Liver (tissue), 9 donors: ENCODE measurements around the gene TFAP2A. TPM values are rescaled to one million over a fixed set of nuclear protein-coding genes. Genes with fewer than 3 reads are reported as not detected.

Experiments
- DNase-seq: peaks from one replicate; pipeline ENCODE4 v3.0.0-alpha.2; 2017; ENCODE audit warnings: low spot score
- H3K27ac ChIP-seq, 2 donors: one replicate each; pipeline ENCODE4 v1.7.0; 2013; ENCODE audit warnings: inconsistent platforms in 2 of 2, low read length in 2 of 2, control low read depth in 1 of 2, low read depth in 1 of 2, mild to moderate bottlenecking in 1 of 2
- H3K27me3 ChIP-seq, 4 donors: one replicate each; pipeline versions ENCODE4 v1.6.1 to v1.7.0; 2013; ENCODE audit warnings: low read length in 3 of 4, inconsistent platforms in 1 of 4, mild to moderate bottlenecking in 1 of 4, moderate library complexity in 1 of 4; ENCODE audit not compliant: control insufficient read depth in 4 of 4, insufficient read depth in 4 of 4
- H3K36me3 ChIP-seq, 4 donors: one replicate each; pipeline versions ENCODE4 v1.6.1 to v1.7.0; 2013; ENCODE audit warnings: low read length in 3 of 4, mild to moderate bottlenecking in 3 of 4, low read depth in 1 of 4, moderate library complexity in 1 of 4; ENCODE audit not compliant: control insufficient read depth in 4 of 4, insufficient read depth in 3 of 4
- H3K4me1 ChIP-seq, 4 donors: one replicate each; pipeline versions ENCODE4 v1.6.1 to v1.7.0; 2013; ENCODE audit warnings: low read length in 3 of 4, mild to moderate bottlenecking in 3 of 4, moderate library complexity in 1 of 4; ENCODE audit not compliant: control insufficient read depth in 4 of 4, insufficient read depth in 4 of 4
- H3K4me3 ChIP-seq, 3 donors: one replicate each; pipeline versions ENCODE4 v1.6.1 to v1.7.0; 2013; ENCODE audit warnings: low read length in 3 of 3, control low read depth in 1 of 3, low read depth in 1 of 3, mild to moderate bottlenecking in 1 of 3
- H3K9ac ChIP-seq, 2 donors: one replicate each; pipeline ENCODE4 v1.7.0; 2013; ENCODE audit warnings: low read length in 2 of 2, mild to moderate bottlenecking in 2 of 2, moderate library complexity in 2 of 2, control low read depth in 1 of 2, low read depth in 1 of 2
- H3K9me3 ChIP-seq, 4 donors: one replicate each; pipeline versions ENCODE4 v1.6.1 to v1.7.0; 2013; ENCODE audit warnings: low read length in 3 of 4; ENCODE audit not compliant: control insufficient read depth in 4 of 4
- EGR1 ChIP-seq, 2 donors: IDR thresholded peaks; 2 replicates each; pipeline ENCODE4 v1.6.1; 2016 to 2018; ENCODE audit warnings: antibody characterized with exemption in 2 of 2, low read depth in 2 of 2
- FOXA1 ChIP-seq: IDR thresholded peaks from 2 replicates; pipeline ENCODE4 v1.6.1; 2016; ENCODE audit warnings: antibody characterized with exemption
- FOXA2 ChIP-seq: IDR thresholded peaks from 2 replicates; pipeline ENCODE4 v1.6.1; 2016; ENCODE audit warnings: antibody characterized with exemption
- GABPA ChIP-seq, 2 donors: IDR thresholded peaks in 1 of 2; conservative IDR thresholded peaks in 1 of 2; 2 replicates each; pipeline ENCODE4 v1.6.1; 2016; ENCODE audit warnings: antibody characterized with exemption in 2 of 2, mild to moderate bottlenecking in 1 of 2, moderate library complexity in 1 of 2
- HNF4A ChIP-seq, 2 donors: conservative IDR thresholded peaks; 2 replicates each; pipeline ENCODE4 v1.6.1; 2016; ENCODE audit warnings: antibody characterized with exemption in 2 of 2, mild to moderate bottlenecking in 2 of 2
- HNF4G ChIP-seq: IDR thresholded peaks from 2 replicates; pipeline ENCODE4 v1.6.1; 2016; ENCODE audit warnings: antibody characterized with exemption
- JUND ChIP-seq, 2 donors: IDR thresholded peaks; 2 replicates each; pipeline ENCODE4 v1.6.1; 2016; ENCODE audit warnings: antibody characterized with exemption in 2 of 2
- NR2F2 ChIP-seq: IDR thresholded peaks from 2 replicates; pipeline ENCODE4 v1.6.1; 2016; ENCODE audit warnings: antibody characterized with exemption
- RAD21 ChIP-seq, 2 donors: IDR thresholded peaks; 2 replicates each; pipeline ENCODE4 v1.6.1; 2016; ENCODE audit warnings: antibody characterized with exemption in 2 of 2, mild to moderate bottlenecking in 2 of 2
- RXRA ChIP-seq, 2 donors: IDR thresholded peaks; 2 replicates each; pipeline ENCODE4 v1.6.1; 2017 to 2018; ENCODE audit warnings: antibody characterized with exemption in 2 of 2, mild to moderate bottlenecking in 1 of 2
- SP1 ChIP-seq: IDR thresholded peaks from 2 replicates; pipeline ENCODE4 v1.6.1; 2018; ENCODE audit warnings: antibody characterized with exemption, mild to moderate bottlenecking
- TAF1 ChIP-seq: conservative IDR thresholded peaks from 2 replicates; pipeline ENCODE4 v1.6.1; 2016; ENCODE audit warnings: antibody characterized with exemption, mild to moderate bottlenecking
- YY1 ChIP-seq: IDR thresholded peaks from 2 replicates; pipeline ENCODE4 v1.6.1; 2016; ENCODE audit warnings: antibody characterized with exemption, mild to moderate bottlenecking
- WGBS: extraction: QIAGEN DNeasy Blood & Tissue Kit; methylation state at CpG from one replicate; pipeline ENCODE4 v1.1.7; 2013; 5-methylcytosine and 5-hydroxymethylcytosine counted together
- polyA plus RNA-seq, 2 donors: library from polyadenylated mRNA; stranded (reverse) in 1 of 2; unstranded in 1 of 2; fragments of 200-250 nt in 1 of 2; fragments of >200 nt in 1 of 2; fragmentation: Nextera tagmentation in 1 of 2; extraction: Ambion mirVana in 1 of 2; gene quantifications; one replicate each; pipeline versions ENCODE4 v1.2.1 to v1.2.3, GENCODE V29; 2013 to 2015
- total RNA-seq, 2 donors: library from RNA; depleted of rRNA; stranded (reverse); fragments of >200 nt; gene quantifications; one replicate each; pipeline ENCODE4 v1.2.3, GENCODE V29; 2014
- TF ChIP-seq, protein P1 (sequence below): IDR thresholded peaks from 2 replicates; pipeline ENCODE4 v1.6.1; 2016; ENCODE audit warnings: antibody characterized with exemption
- TF ChIP-seq, protein P2 (sequence below): IDR thresholded peaks from 2 replicates; pipeline ENCODE4 v1.6.1; 2016; ENCODE audit warnings: antibody characterized with exemption, mild to moderate bottlenecking
- TF ChIP-seq, protein P3 (sequence below): IDR thresholded peaks from 2 replicates; pipeline ENCODE4 v1.6.1; 2016; ENCODE audit warnings: antibody characterized with exemption
- TF ChIP-seq, protein P4 (sequence below): fragments of 150-350 bp; IDR thresholded peaks from 2 replicates; pipeline ENCODE4 v1.5.1; 2017; ENCODE audit warnings: improper control_type of control experiment, low read depth, low read length; ENCODE audit not compliant: missing input control
- TF ChIP-seq, protein P5 (sequence below): IDR thresholded peaks from 2 replicates; pipeline ENCODE4 v1.6.1; 2016; ENCODE audit warnings: antibody characterized with exemption
- donor health status: healthy.
- donor health status: healthy.
- donor health status: healthy.
- donor health status: healthy.
- donor health status: healthy.

The TFAP2A gene
- total and polyA plus RNA-seq, 4 donors = 0.03 to 0.08 TPM; not detected in 2

DNA sequence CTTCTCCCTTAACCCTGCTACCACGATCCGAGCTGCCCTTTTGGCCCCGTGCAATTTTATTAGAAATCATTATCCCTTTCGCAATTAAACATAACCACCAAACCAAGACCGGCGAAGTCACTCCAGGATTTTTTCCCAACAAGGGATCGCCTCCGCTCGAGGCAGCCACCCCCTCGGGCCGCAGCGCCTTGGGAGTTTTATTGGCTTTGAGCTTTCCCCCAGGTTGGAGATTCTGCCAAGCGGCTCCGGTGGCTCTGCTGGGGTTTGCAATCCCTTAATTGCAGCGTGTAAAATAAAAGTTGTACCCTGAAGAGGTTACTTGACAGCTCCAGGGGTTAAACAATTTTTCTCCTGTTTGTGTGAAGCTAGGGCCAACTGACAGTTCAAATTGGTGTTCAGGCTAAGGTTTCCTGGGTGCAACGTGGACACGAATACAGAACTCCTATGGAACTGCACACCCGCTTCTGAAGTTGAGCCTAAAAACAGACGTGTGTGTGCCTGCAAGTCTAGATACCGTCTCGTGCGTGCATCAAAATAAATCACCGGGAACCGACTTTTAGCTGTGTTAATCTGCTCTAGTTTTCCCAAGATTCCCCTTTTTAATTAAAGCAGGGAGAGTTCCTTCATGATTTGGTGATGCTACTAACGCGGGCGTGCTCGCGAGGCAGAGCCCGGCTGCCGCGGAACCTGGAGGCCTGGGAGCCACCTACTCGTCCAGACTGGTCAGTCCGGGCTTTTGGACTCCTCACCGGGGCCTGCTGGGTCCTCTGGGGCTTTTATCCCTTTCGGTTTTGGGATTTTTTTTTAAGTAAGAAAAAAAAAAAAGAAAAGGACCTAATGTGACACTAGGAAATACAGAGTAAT is 975 bp upstream of the TFAP2A start:
- Histone ChIP-seq H3K9me3 (peaks cover 0 to 16% (median 2%) of the 10 kb centered on the region in 4 donors), H3K4me3 (no peak overlapping the region), H3K36me3 (no peaks in the 10 kb centered on the region), H3K4me1 (peaks cover 26 to 52% (median 37%) of the 10 kb centered on the region in 4 donors), H3K9ac (no peak overlapping the region), H3K27ac (no peak overlapping the region), H3K27me3 (peaks cover 7 to 39% (median 25%) of the 10 kb centered on the region in 4 donors)
- no peak for DNase-seq
- WGBS = 10% methylated on average over 36 of the region's 36 CpGs
- TF ChIP-seq FOXA1 (no peak), RXRA (IDR thresholded peaks at IDR 0.05) (no peak), RAD21 (IDR thresholded peaks at IDR 0.05) (no peak), SP1 (no peak), TAF1 (no peak), GABPA (IDR thresholded peaks at IDR 0.05 in 1 of 2, conservative IDR thresholded peaks at IDR 0.05 in 1 of 2) (no peak), HNF4G (no peak), JUND (IDR thresholded peaks at IDR 0.05) (no peak), FOXA2 (no peak), NR2F2 (no peak), HNF4A (conservative IDR thresholded peaks at IDR 0.05) (no peak), YY1 (no peak), EGR1 (IDR thresholded peaks at IDR 0.05; ENCODE audit: low read depth in 2 of 2) (no peak)
- TF ChIP-seq, protein P1, sequence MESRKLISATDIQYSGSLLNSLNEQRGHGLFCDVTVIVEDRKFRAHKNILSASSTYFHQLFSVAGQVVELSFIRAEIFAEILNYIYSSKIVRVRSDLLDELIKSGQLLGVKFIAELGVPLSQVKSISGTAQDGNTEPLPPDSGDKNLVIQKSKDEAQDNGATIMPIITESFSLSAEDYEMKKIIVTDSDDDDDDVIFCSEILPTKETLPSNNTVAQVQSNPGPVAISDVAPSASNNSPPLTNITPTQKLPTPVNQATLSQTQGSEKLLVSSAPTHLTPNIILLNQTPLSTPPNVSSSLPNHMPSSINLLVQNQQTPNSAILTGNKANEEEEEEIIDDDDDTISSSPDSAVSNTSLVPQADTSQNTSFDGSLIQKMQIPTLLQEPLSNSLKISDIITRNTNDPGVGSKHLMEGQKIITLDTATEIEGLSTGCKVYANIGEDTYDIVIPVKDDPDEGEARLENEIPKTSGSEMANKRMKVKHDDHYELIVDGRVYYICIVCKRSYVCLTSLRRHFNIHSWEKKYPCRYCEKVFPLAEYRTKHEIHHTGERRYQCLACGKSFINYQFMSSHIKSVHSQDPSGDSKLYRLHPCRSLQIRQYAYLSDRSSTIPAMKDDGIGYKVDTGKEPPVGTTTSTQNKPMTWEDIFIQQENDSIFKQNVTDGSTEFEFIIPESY = no peak
- TF ChIP-seq, protein P2, sequence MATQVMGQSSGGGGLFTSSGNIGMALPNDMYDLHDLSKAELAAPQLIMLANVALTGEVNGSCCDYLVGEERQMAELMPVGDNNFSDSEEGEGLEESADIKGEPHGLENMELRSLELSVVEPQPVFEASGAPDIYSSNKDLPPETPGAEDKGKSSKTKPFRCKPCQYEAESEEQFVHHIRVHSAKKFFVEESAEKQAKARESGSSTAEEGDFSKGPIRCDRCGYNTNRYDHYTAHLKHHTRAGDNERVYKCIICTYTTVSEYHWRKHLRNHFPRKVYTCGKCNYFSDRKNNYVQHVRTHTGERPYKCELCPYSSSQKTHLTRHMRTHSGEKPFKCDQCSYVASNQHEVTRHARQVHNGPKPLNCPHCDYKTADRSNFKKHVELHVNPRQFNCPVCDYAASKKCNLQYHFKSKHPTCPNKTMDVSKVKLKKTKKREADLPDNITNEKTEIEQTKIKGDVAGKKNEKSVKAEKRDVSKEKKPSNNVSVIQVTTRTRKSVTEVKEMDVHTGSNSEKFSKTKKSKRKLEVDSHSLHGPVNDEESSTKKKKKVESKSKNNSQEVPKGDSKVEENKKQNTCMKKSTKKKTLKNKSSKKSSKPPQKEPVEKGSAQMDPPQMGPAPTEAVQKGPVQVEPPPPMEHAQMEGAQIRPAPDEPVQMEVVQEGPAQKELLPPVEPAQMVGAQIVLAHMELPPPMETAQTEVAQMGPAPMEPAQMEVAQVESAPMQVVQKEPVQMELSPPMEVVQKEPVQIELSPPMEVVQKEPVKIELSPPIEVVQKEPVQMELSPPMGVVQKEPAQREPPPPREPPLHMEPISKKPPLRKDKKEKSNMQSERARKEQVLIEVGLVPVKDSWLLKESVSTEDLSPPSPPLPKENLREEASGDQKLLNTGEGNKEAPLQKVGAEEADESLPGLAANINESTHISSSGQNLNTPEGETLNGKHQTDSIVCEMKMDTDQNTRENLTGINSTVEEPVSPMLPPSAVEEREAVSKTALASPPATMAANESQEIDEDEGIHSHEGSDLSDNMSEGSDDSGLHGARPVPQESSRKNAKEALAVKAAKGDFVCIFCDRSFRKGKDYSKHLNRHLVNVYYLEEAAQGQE = no peak
- TF ChIP-seq, protein P3, sequence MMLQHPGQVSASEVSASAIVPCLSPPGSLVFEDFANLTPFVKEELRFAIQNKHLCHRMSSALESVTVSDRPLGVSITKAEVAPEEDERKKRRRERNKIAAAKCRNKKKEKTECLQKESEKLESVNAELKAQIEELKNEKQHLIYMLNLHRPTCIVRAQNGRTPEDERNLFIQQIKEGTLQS = no peak
- TF ChIP-seq, protein P4, sequence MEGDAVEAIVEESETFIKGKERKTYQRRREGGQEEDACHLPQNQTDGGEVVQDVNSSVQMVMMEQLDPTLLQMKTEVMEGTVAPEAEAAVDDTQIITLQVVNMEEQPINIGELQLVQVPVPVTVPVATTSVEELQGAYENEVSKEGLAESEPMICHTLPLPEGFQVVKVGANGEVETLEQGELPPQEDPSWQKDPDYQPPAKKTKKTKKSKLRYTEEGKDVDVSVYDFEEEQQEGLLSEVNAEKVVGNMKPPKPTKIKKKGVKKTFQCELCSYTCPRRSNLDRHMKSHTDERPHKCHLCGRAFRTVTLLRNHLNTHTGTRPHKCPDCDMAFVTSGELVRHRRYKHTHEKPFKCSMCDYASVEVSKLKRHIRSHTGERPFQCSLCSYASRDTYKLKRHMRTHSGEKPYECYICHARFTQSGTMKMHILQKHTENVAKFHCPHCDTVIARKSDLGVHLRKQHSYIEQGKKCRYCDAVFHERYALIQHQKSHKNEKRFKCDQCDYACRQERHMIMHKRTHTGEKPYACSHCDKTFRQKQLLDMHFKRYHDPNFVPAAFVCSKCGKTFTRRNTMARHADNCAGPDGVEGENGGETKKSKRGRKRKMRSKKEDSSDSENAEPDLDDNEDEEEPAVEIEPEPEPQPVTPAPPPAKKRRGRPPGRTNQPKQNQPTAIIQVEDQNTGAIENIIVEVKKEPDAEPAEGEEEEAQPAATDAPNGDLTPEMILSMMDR = no peak
- TF ChIP-seq, protein P5, sequence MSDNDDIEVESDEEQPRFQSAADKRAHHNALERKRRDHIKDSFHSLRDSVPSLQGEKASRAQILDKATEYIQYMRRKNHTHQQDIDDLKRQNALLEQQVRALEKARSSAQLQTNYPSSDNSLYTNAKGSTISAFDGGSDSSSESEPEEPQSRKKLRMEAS = no peak
